ENCODE results near the gene CARS1.

The CARS1 gene

GRCh38 chr11:2991452-2992233, 65.6 kb downstream of the CARS1 start:
- no peak for DNase-seq (ENCODE audit: low spot score)

GRCh38 chr11:2990617-2991451, 66.4 kb downstream of the CARS1 start:
- DNase-seq (ENCODE audit: low spot score) = no peak

GRCh38 chr11:2989551-2989950, 67.7 kb downstream of the CARS1 start:
- no peak for DNase-seq (ENCODE audit: low spot score)

- DNase-seq (ENCODE audit: low spot score) = no peak
Observed at GRCh38 chr11:2989006-2989405, 68.2 kb downstream of the CARS1 start.

- DNase-seq (ENCODE audit: low spot score) = no peak
Observed at GRCh38 chr11:2987881-2988861, 69.1 kb downstream of the CARS1 start.

GRCh38 chr11:2983908-2984307, 73.3 kb downstream of the CARS1 start:
- no peak for DNase-seq (ENCODE audit: low spot score)

GRCh38 chr11:2982214-2982613, 75.0 kb downstream of the CARS1 start:
- DNase-seq (ENCODE audit: low spot score) = no peak

GRCh38 chr11:2981130-2981529, 76.1 kb downstream of the CARS1 start:
- no peak for DNase-seq (ENCODE audit: low spot score)

GRCh38 chr11:2980168-2980840, 76.9 kb downstream of the CARS1 start:
- DNase-seq (ENCODE audit: low spot score) = no peak

- no peak for DNase-seq (ENCODE audit: low spot score)
Observed at GRCh38 chr11:2977113-2977512, 80.1 kb downstream of the CARS1 start.

- no peak for DNase-seq (ENCODE audit: low spot score)
Observed at GRCh38 chr11:2976294-2977063, 80.7 kb downstream of the CARS1 start.

GRCh38 chr11:2975594-2975993, 81.6 kb downstream of the CARS1 start:
- peak; percentile 77 for DNase-seq (ENCODE audit: low spot score)

GRCh38 chr11:2974272-2974671, 83.0 kb downstream of the CARS1 start:
- DNase-seq (ENCODE audit: low spot score) = no peak

- DNase-seq (ENCODE audit: low spot score) = no peak
Observed at GRCh38 chr11:2968341-2968900, 88.8 kb downstream of the CARS1 start.

GRCh38 chr11:2964782-2965181, 92.4 kb downstream of the CARS1 start:
- no peak for DNase-seq (ENCODE audit: low spot score)

GRCh38 chr11:2963761-2964160, 93.5 kb downstream of the CARS1 start:
- DNase-seq (ENCODE audit: low spot score) = no peak

GRCh38 chr11:2963112-2963754, 94.0 kb downstream of the CARS1 start:
- DNase-seq (ENCODE audit: low spot score) = no peak

GRCh38 chr11:2961080-2961479, 96.1 kb downstream of the CARS1 start:
- no peak for DNase-seq (ENCODE audit: low spot score)

GRCh38 chr11:2960139-2960538, 97.1 kb downstream of the CARS1 start:
- DNase-seq (ENCODE audit: low spot score) = no peak

GRCh38 chr11:2958251-2958650, 99.0 kb downstream of the CARS1 start:
- DNase-seq (ENCODE audit: low spot score) = no peak

Measured in globus pallidus (tissue), 1 donor.